Measurements from ENCODE around the gene GNS. TPM values are rescaled to one million over a fixed set of nuclear protein-coding genes. Genes with fewer than 3 reads are reported as not detected.
"Not testable (repeated sequence)": the region's sequence is repeated elsewhere in the genome, so short reads cannot be mapped to it uniquely, and the experiment has no call there.

The GNS gene
- total RNA-seq, 1 donor from 2014 or later: 80.2 TPM

DNA sequence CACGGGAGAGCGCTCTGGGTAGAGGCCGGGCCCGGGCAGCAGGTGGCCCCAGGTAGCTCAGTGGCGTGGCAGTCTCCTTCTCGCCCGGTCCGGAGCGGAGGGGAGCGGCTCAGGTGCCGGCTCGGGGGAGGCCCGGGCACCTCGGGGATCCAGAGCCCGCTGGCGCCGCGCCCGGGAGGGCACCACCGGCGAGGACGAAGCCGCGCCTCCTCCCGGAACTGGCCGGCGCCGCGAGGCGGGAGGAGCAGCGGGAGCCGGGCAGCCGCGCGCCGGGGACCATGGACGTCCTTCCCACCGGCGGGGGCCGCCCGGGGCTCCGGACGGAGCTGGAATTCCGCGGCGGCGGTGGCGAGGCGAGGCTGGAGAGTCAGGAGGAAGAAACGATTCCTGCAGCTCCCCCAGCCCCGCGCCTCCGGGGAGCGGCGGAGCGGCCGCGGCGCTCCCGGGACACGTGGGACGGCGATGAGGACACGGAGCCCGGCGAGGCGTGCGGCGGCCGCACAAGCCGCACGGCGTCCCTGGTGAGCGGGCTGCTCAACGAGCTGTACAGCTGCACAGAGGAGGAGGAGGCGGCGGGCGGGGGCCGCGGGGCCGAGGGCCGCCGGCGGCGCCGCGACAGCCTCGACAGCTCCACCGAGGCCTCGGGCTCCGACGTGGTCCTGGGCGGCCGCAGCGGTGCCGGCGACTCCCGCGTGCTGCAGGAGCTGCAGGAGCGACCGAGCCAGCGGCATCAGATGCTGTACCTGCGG lies 21.5 kb upstream of the GNS start:
- Mint-ChIP-seq H3K36me3 (ENCODE audit: low read depth, unreplicated experiment) (peaks cover 4% of the 10 kb centered on the region), H3K4me3 (ENCODE audit: unreplicated experiment) (peak overlapping the region; percentile 83), H3K27me3 (ENCODE audit: unreplicated experiment) (peaks cover 7% of the 10 kb centered on the region), H3K27ac (ENCODE audit: unreplicated experiment) (no peak overlapping the region), H3K9me3 (ENCODE audit: unreplicated experiment) (no peaks in the 10 kb centered on the region), H3K4me1 (ENCODE audit: unreplicated experiment) (peaks cover 26% of the 10 kb centered on the region)
- DNase-seq (ENCODE audit: low spot score): peak; percentile 46
- TF ChIP-seq, protein P1, sequence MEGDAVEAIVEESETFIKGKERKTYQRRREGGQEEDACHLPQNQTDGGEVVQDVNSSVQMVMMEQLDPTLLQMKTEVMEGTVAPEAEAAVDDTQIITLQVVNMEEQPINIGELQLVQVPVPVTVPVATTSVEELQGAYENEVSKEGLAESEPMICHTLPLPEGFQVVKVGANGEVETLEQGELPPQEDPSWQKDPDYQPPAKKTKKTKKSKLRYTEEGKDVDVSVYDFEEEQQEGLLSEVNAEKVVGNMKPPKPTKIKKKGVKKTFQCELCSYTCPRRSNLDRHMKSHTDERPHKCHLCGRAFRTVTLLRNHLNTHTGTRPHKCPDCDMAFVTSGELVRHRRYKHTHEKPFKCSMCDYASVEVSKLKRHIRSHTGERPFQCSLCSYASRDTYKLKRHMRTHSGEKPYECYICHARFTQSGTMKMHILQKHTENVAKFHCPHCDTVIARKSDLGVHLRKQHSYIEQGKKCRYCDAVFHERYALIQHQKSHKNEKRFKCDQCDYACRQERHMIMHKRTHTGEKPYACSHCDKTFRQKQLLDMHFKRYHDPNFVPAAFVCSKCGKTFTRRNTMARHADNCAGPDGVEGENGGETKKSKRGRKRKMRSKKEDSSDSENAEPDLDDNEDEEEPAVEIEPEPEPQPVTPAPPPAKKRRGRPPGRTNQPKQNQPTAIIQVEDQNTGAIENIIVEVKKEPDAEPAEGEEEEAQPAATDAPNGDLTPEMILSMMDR (IDR thresholded peaks at IDR 0.05; ENCODE audit: unreplicated experiment): no peak

DNA sequence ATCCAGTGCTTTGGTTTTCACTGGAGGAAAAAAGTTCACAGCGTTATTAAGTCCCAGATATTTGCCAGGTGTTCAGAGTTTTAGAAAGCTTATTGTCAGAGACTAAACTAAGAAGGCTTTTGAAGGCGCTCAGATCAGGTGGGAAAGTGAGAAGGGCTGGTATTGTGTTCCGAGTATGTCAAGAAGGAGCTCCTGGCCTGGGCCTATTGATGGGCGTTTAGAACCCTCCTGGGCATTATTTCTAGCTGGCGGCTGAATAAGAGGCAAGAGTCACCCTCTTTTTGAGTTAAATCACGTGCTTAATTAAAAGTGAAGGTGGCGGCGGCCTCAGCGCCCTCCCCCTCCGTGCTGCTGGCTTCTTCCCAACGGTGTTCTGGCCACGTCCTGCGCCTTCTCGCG lies 20.9 kb upstream of the GNS start:
- H3K36me3 Mint-ChIP-seq (ENCODE audit: low read depth, unreplicated experiment): peaks cover 4% of the 10 kb centered on the region
- peak overlapping the region; percentile 43 for H3K27ac Mint-ChIP-seq (ENCODE audit: unreplicated experiment)
- H3K4me1 Mint-ChIP-seq (ENCODE audit: unreplicated experiment): peaks cover 26% of the 10 kb centered on the region
- H3K4me3 Mint-ChIP-seq (ENCODE audit: unreplicated experiment): peak overlapping the region; percentile 83
- TF ChIP-seq, protein P1 (IDR thresholded peaks at IDR 0.05; ENCODE audit: unreplicated experiment): no peak
- no peaks in the 10 kb centered on the region for H3K9me3 Mint-ChIP-seq (ENCODE audit: unreplicated experiment)
- peaks cover 7% of the 10 kb centered on the region for H3K27me3 Mint-ChIP-seq (ENCODE audit: unreplicated experiment)
- no peak for DNase-seq (ENCODE audit: low spot score)

DNA sequence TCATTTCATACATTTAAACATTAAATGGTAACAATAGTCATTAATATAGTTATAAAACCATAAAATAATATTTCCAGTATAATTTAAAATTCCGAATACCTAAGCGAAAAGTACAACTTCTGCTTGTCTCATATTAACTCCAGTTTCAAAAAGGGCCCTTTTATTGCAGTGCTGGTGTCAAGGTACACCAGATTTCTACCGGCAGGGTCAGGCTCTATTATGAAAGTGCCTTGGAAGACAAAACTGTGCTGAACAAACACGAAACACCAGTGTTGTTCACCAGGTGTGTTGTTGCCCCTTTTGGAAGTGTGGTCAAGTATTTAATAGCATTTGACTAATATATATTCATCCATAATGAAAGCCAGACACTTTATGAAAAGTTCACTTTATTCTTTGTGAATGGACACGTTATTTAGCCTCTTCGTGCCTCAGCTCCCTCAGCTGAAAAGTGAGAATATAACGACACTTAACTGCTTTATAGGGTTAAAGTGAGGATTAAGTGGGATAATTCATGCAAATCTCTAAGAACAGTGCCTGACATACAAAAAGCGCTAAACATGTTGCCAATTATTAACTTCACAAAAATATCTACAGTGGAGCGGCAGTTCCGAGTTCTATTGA lies 20.3 kb upstream of the GNS start:
- no peak for DNase-seq (ENCODE audit: low spot score)
- peaks cover 4% of the 10 kb centered on the region for H3K36me3 Mint-ChIP-seq (ENCODE audit: low read depth, unreplicated experiment)
- peaks cover 26% of the 10 kb centered on the region for H3K4me1 Mint-ChIP-seq (ENCODE audit: unreplicated experiment)
- TF ChIP-seq, protein P1 (IDR thresholded peaks at IDR 0.05; ENCODE audit: unreplicated experiment): no peak
- peaks cover 7% of the 10 kb centered on the region for H3K27me3 Mint-ChIP-seq (ENCODE audit: unreplicated experiment)
- H3K9me3 Mint-ChIP-seq (ENCODE audit: unreplicated experiment): no peaks in the 10 kb centered on the region
- H3K27ac Mint-ChIP-seq (ENCODE audit: unreplicated experiment): no peak overlapping the region
- peak overlapping the region; percentile 83 for H3K4me3 Mint-ChIP-seq (ENCODE audit: unreplicated experiment)

DNA sequence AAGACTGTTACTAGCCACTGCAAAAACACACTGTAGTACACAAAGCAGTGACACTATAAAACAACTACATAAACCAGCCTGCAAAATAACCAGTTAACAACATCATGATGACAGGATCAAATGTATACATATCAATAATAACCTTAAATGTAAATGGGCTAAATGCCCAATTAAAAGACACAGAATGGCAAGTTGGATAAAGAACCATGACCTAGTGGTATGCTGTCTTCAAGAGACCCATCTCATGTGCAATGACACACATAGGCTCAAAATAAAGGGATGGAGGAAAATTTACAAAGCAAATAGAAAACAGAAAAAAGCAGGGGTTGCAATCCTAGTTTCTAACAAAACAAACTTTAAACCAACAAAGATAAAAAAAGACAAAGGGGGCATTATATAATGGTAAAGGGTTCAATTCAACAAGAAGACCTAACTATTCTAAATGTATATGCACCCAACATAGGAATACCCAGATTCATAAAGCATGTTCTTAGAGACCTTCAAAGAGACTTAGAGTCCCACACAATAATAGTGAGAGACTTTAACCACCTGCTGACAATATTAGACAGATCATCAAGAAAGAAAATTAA lies 16.0 kb upstream of the GNS start:
- H3K9me3 Mint-ChIP-seq (ENCODE audit: unreplicated experiment); H3K4me3 Mint-ChIP-seq (ENCODE audit: unreplicated experiment); H3K27ac Mint-ChIP-seq (ENCODE audit: unreplicated experiment); DNase-seq (ENCODE audit: low spot score); H3K4me1 Mint-ChIP-seq (ENCODE audit: unreplicated experiment); H3K36me3 Mint-ChIP-seq (ENCODE audit: low read depth, unreplicated experiment); H3K27me3 Mint-ChIP-seq (ENCODE audit: unreplicated experiment): not testable (repeated sequence)

DNA sequence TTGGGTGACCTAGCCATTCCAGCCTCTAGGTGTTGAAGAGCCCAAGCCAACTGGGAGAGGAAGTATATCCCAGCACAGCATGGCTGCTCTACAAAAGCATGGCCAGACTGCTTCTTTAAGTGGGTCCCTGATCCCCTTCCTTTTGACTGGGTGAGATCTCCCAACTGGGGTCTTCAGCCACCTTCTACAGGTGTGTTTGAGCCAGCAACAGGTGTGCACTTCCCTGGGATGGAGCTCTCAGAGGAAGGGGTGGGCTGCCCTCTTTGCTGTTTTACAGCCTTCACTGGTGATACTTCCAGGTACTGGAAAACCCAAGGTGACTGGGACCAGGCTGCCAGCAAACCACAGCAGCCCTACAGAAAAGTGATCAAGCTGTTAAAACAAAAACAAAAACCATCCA lies 14.2 kb upstream of the GNS start:
- H3K36me3 Mint-ChIP-seq (ENCODE audit: low read depth, unreplicated experiment): no peaks in the 10 kb centered on the region
- H3K9me3 Mint-ChIP-seq (ENCODE audit: unreplicated experiment): no peaks in the 10 kb centered on the region
- peaks cover 1% of the 10 kb centered on the region for H3K27me3 Mint-ChIP-seq (ENCODE audit: unreplicated experiment)
- TF ChIP-seq, protein P1 (IDR thresholded peaks at IDR 0.05; ENCODE audit: unreplicated experiment): no peak
- H3K4me3 Mint-ChIP-seq (ENCODE audit: unreplicated experiment): no peak overlapping the region
- no peak overlapping the region for H3K27ac Mint-ChIP-seq (ENCODE audit: unreplicated experiment)
- no peak for DNase-seq (ENCODE audit: low spot score)
- peaks cover 4% of the 10 kb centered on the region for H3K4me1 Mint-ChIP-seq (ENCODE audit: unreplicated experiment)
